ENCODE measurements around the gene HSD17B10. TPM values are rescaled to one million over a fixed set of nuclear protein-coding genes. Genes with fewer than 3 reads are reported as not detected.

HSD17B10 gene
- total and polyA plus RNA-seq, 10 donors = 41.9 to 67.7 (median 48.6) TPM

GRCh38 chrX:53412446-53412845 lies 21.7 kb downstream of the HSD17B10 start:
- Histone ChIP-seq H3K27ac (no peak overlapping the region), H3K4me1 (no peaks in the 10 kb centered on the region), H3K4me3 (no peak overlapping the region), H3K27me3 (replicated peaks in 1 of 7) (no peaks in the 10 kb centered on the region), H3K9me3 (no peaks in the 10 kb centered on the region), H3K36me3 (peaks cover 8 to 90% (median 79%) of the 10 kb centered on the region in 6 donors)
- 65 to 86% (median 67%) methylated on average over 2 of the region's 2 CpGs for WGBS, 5 donors
- no peak for DNase-seq
- TF ChIP-seq POLR2AphosphoS5 (IDR thresholded peaks at IDR 0.05) (no peak), CTCF (IDR thresholded peaks at IDR 0.05 in 8 of 11, conservative IDR thresholded peaks at IDR 0.05 in 3 of 11) (no peak), POLR2A (IDR thresholded peaks at IDR 0.05) (no peak)
- intact Hi-C loops (cut with DNase I; ENCODE audit: low total_unique reads) = no loop called here

- TF ChIP-seq POLR2A (IDR thresholded peaks at IDR 0.05) (no peak), CTCF (IDR thresholded peaks at IDR 0.05 in 8 of 11, conservative IDR thresholded peaks at IDR 0.05 in 3 of 11) (no peak), POLR2AphosphoS5 (IDR thresholded peaks at IDR 0.05) (no peak)
- Histone ChIP-seq H3K4me3 (no peak overlapping the region), H3K9me3 (no peaks in the 10 kb centered on the region), H3K4me1 (no peaks in the 10 kb centered on the region), H3K36me3 (peaks cover 10 to 100% (median 93%) of the 10 kb centered on the region in 6 donors), H3K27me3 (replicated peaks in 1 of 7) (no peaks in the 10 kb centered on the region), H3K27ac (no peak overlapping the region)
- DNase-seq = no peak
- WGBS, 5 donors = 89 to 96% (median 94%) methylated on average over 10 of the region's 10 CpGs
- intact Hi-C loops (cut with DNase I; ENCODE audit: low total_unique reads) = no loop called here
These were observed 30.6 kb downstream of the HSD17B10 start for GRCh38 chrX:53403535-53403934.

GRCh38 chrX:53398216-53398615 lies 36.0 kb downstream of the HSD17B10 start:
- WGBS, 5 donors = 88 to 100% (median 89%) methylated on average over 1 of the region's 1 CpG
- intact Hi-C loops (cut with DNase I; ENCODE audit: low total_unique reads) = no loop called here
- H3K27me3 ChIP-seq (replicated peaks in 1 of 7) = no peaks in the 10 kb centered on the region
- DNase-seq = no peak
- H3K4me3 ChIP-seq = no peak overlapping the region
- no peaks in the 10 kb centered on the region for H3K4me1 ChIP-seq
- TF ChIP-seq CTCF (IDR thresholded peaks at IDR 0.05 in 8 of 11, conservative IDR thresholded peaks at IDR 0.05 in 3 of 11) (no peak), POLR2A (IDR thresholded peaks at IDR 0.05) (no peak), POLR2AphosphoS5 (IDR thresholded peaks at IDR 0.05) (no peak)
- peaks cover 0 to 100% (median 89%) of the 10 kb centered on the region in 6 donors for H3K36me3 ChIP-seq
- no peak overlapping the region for H3K27ac ChIP-seq
- no peaks in the 10 kb centered on the region for H3K9me3 ChIP-seq

GRCh38 chrX:53395605-53396298 lies 38.4 kb downstream of the HSD17B10 start:
- H3K36me3 ChIP-seq = peaks cover 0 to 100% (median 91%) of the 10 kb centered on the region in 6 donors
- intact Hi-C loops (cut with DNase I; ENCODE audit: low total_unique reads) = no loop called here
- 98 to 100% (median 100%) methylated on average over 2 of the region's 2 CpGs for WGBS, 5 donors

More at GRCh38 chrX:53395605-53396298, 38.4 kb downstream of the HSD17B10 start:
- no peaks in the 10 kb centered on the region for H3K4me1 ChIP-seq
- no peak overlapping the region for H3K27ac ChIP-seq
- no peaks in the 10 kb centered on the region for H3K27me3 ChIP-seq (replicated peaks in 1 of 7)
- TF ChIP-seq POLR2A (IDR thresholded peaks at IDR 0.05) (no peak), CTCF (IDR thresholded peaks at IDR 0.05 in 8 of 11, conservative IDR thresholded peaks at IDR 0.05 in 3 of 11) (no peak), POLR2AphosphoS5 (IDR thresholded peaks at IDR 0.05) (no peak)
- no peak for DNase-seq
- no peak overlapping the region for H3K4me3 ChIP-seq
- H3K9me3 ChIP-seq = no peaks in the 10 kb centered on the region

All from spleen (tissue), 11 donors.